ENCODE data around the gene FLRT2. TPM values are rescaled to one million over a fixed set of nuclear protein-coding genes. Genes with fewer than 3 reads are reported as not detected.

FLRT2 gene
- total and polyA plus RNA-seq, 2 of the 4 experiments (the other 2 are of a cell fraction), result 10.2 to 13.1 TPM

- no peak overlapping the region for H3K14ac ChIP-seq (replicated peaks; ENCODE audit: low read depth, low read length)
- in situ Hi-C loops (cut with MboI; ENCODE audit: low sequenced_read_pairs), result no loop called here
Observed at GRCh38 chr14:85702191-85702590, 172.2 kb downstream of the FLRT2 start.

More at GRCh38 chr14:85702191-85702590, 172.2 kb downstream of the FLRT2 start:
- BruUV-seq (replicated peaks), result no TSS peak
- H3K4ac ChIP-seq (ENCODE audit: low read depth, low read length), result no peak overlapping the region
- no peaks in the 10 kb centered on the region for H4K20me1 ChIP-seq (ENCODE audit: insufficient read depth, low read length)
- ChIA-PET CTCF (no interaction called here), POLR2A (ENCODE audit: unreplicated experiment) (no interaction called here)
- H3K9ac ChIP-seq (ENCODE audit: low read depth, low read length), result no peak overlapping the region
- no peak overlapping the region for H4K5ac ChIP-seq (ENCODE audit: low read depth, low read length)
- no peak overlapping the region for H3K23ac ChIP-seq (ENCODE audit: low read depth, low read length)
- no peaks in the 10 kb centered on the region for H3K27me3 ChIP-seq (ENCODE audit: control insufficient read depth, insufficient read depth, low read length)
- no peak overlapping the region for H3K27ac ChIP-seq (ENCODE audit: insufficient read depth, low read length)
- no peak overlapping the region for H2AFZ ChIP-seq (replicated peaks; ENCODE audit: low read length, poor library complexity)
- WGBS, 2 experiments (ENCODE audit: extremely low coverage in 2 of 2, insufficient read length in 1 of 2), result no CpG with 5 or more reads among the region's 1 CpG
- H3K9me1 ChIP-seq (ENCODE audit: insufficient read depth, low read length), result no peaks in the 10 kb centered on the region
- no peak overlapping the region for H2AK9ac ChIP-seq (replicated peaks; ENCODE audit: low read depth, low read length, poor library complexity)
- no peak overlapping the region for H2BK20ac ChIP-seq (ENCODE audit: low read depth, low read length)
- intact Hi-C loops (cut with micrococcal nuclease) (no loop called here), dilution Hi-C loops (cut with HindIII; ENCODE audit: low sequenced_read_pairs, unreplicated experiment) (no loop called here)
- no peak overlapping the region for H2BK5ac ChIP-seq (ENCODE audit: low read depth, low read length, poor library complexity, severe bottlenecking)
- no peaks in the 10 kb centered on the region for H3K9me3 ChIP-seq (ENCODE audit: control insufficient read depth, insufficient read depth, low read length)
- DNase-seq (no peak), ATAC-seq (ENCODE audit: low read depth) (no peak)
- H2AK5ac ChIP-seq (ENCODE audit: low read depth, low read length), result no peak overlapping the region
- H3K18ac ChIP-seq (ENCODE audit: low read depth, low read length), result no peak overlapping the region
- no peak overlapping the region for H3K56ac ChIP-seq (ENCODE audit: extremely low read depth, insufficient read depth, low read length)
- H3K79me1 ChIP-seq (ENCODE audit: low read depth in 1 of 2, low read length in 2 of 2), result no peaks in the 10 kb centered on the region
- H2BK120ac ChIP-seq (ENCODE audit: low read depth, low read length), result no peak overlapping the region
- no peak overlapping the region for H2BK15ac ChIP-seq (ENCODE audit: low read depth, low read length)
- no peak overlapping the region for H3K4me3 ChIP-seq (ENCODE audit: insufficient read depth, low read depth, low read length)
- no peaks in the 10 kb centered on the region for H3K4me1 ChIP-seq (ENCODE audit: control insufficient read depth, insufficient read depth, low read length)
- TF ChIP-seq RCOR1 (IDR thresholded peaks at IDR 0.05; ENCODE audit: insufficient replicate concordance, low read length), result no peak
- TF ChIP-seq RAD21 (IDR thresholded peaks at IDR 0.05; ENCODE audit: low read length), result no peak
- no peak for TF ChIP-seq USF2 (IDR thresholded peaks at IDR 0.05; ENCODE audit: low read depth, low read length)
- no peaks in the 10 kb centered on the region for H3K36me3 ChIP-seq (ENCODE audit: control insufficient read depth, insufficient read depth, low read length)
- H3K4me2 ChIP-seq (ENCODE audit: low read depth, low read length), result no peak overlapping the region
- no peak overlapping the region for H4K8ac ChIP-seq (ENCODE audit: low read depth in 2 of 2, low read length in 2 of 2)
- H4K91ac ChIP-seq (ENCODE audit: insufficient read depth, low read depth, low read length), result no peak overlapping the region
